Dermis lymphatic vessel endothelial cell (primary cell): ENCODE results near the gene ADD3. TPM values are rescaled to one million over a fixed set of nuclear protein-coding genes. Genes with fewer than 3 reads are reported as not detected.

Experiments
- total RNA-seq: library from RNA; depleted of rRNA; stranded (reverse); fragments of >200 nt; gene quantifications from 2 replicates; pipeline ENCODE4 v1.2.1, GENCODE V29; 2014

ADD3 gene
- 693 and 824 TPM in 2 replicates for total RNA-seq

GRCh38 chr10:110007701-110008517 is at the start of gene ADD3:
Gene ADD3, plus strand, starts transcription at chr10:110007984. Its CDS starts 92,670 bp downstream, at chr10:110100654.

Other genes starting within 250 kb of the ADD3 start
- 193 and 205 TPM in 2 replicates for gene XPNPEP1, start 84.5 kb upstream of the ADD3 start, total RNA-seq
- 13.7 and 15.1 TPM in 2 replicates for gene MXI1, start 199.6 kb downstream of the ADD3 start, total RNA-seq